ENCODE data around the gene ZNF765.
"Not testable (repeated sequence)": the region's sequence is repeated elsewhere in the genome, so short reads cannot be mapped to it uniquely, and the experiment has no call there.

The ZNF765 gene

GRCh38 chr19:53394974-53395839 is at the start of gene ZNF765:
Gene ZNF765 (plus strand): TSS chr19:53395149. CDS start chr19:53398016, 2,867 bp downstream.
- peak; percentile 89 to 95 (median 92) for DNase-seq (ENCODE audit: low read depth in 3 of 3)

GRCh38 chr19:53355739-53356138 is 39.2 kb upstream of the ZNF765 start:
- no peak for DNase-seq (ENCODE audit: low read depth in 3 of 3)

- DNase-seq (ENCODE audit: low read depth in 3 of 3) = no peak
These were observed 36.9 kb upstream of the ZNF765 start for GRCh38 chr19:53357821-53358581.

GRCh38 chr19:53360056-53360455 is 34.9 kb upstream of the ZNF765 start:
- not testable (repeated sequence) for DNase-seq (ENCODE audit: low read depth in 3 of 3)

GRCh38 chr19:53365134-53365898 is 29.6 kb upstream of the ZNF765 start, which contains the start of gene ZNF525:
Gene ZNF525 (plus strand): TSS chr19:53365705. CDS start chr19:53372282, 6,577 bp downstream.
- DNase-seq (ENCODE audit: low read depth in 3 of 3) = peak; percentile 89 to 94 (median 91)

- peak in 1 of 3 donors; percentile 36 for DNase-seq (ENCODE audit: low read depth in 3 of 3)
These were observed 29.0 kb upstream of the ZNF765 start for GRCh38 chr19:53365899-53366493.

- DNase-seq (ENCODE audit: low read depth in 3 of 3) = no peak
These were observed 22.8 kb upstream of the ZNF765 start for GRCh38 chr19:53372196-53372595.

- no peak for DNase-seq (ENCODE audit: low read depth in 3 of 3)
These were observed 20.7 kb upstream of the ZNF765 start for GRCh38 chr19:53374288-53374687.

GRCh38 chr19:53374743-53375142 is 20.2 kb upstream of the ZNF765 start:
- no peak for DNase-seq (ENCODE audit: low read depth in 3 of 3)

- no peak for DNase-seq (ENCODE audit: low read depth in 3 of 3)
These were observed 13.6 kb upstream of the ZNF765 start for GRCh38 chr19:53381376-53381775.

GRCh38 chr19:53388168-53388567 is 6.8 kb upstream of the ZNF765 start:
- no peak for DNase-seq (ENCODE audit: low read depth in 3 of 3)

GRCh38 chr19:53388904-53389303 is 6.0 kb upstream of the ZNF765 start:
- DNase-seq (ENCODE audit: low read depth in 3 of 3) = no peak

GRCh38 chr19:53389571-53389970 is 5.4 kb upstream of the ZNF765 start:
- no peak for DNase-seq (ENCODE audit: low read depth in 3 of 3)

- no peak for DNase-seq (ENCODE audit: low read depth in 3 of 3)
These were observed 5.0 kb upstream of the ZNF765 start for GRCh38 chr19:53389978-53390377.

- no peak for DNase-seq (ENCODE audit: low read depth in 3 of 3)
These were observed 401 bp upstream of the ZNF765 start for GRCh38 chr19:53394522-53394973.

GRCh38 chr19:53395840-53396524 is 1.0 kb downstream of the ZNF765 start:
- not testable (repeated sequence) for DNase-seq (ENCODE audit: low read depth in 3 of 3)

- DNase-seq (ENCODE audit: low read depth in 3 of 3) = no peak
These were observed 1.5 kb downstream of the ZNF765 start for GRCh38 chr19:53396525-53396868.

GRCh38 chr19:53397918-53398317 is 3.0 kb downstream of the ZNF765 start:
- DNase-seq (ENCODE audit: low read depth in 3 of 3) = not testable (repeated sequence)

GRCh38 chr19:53409505-53410204 is 14.7 kb downstream of the ZNF765 start:
- no peak for DNase-seq (ENCODE audit: low read depth in 3 of 3)

Data from stimulated activated CD4-positive, alpha-beta T cell treated with anti-CD3 and anti-CD28 coated beads, TNF-alpha, amount 100 ng/mL, for 48 hours (primary cell).